ENCODE results near the gene SULF2.

Gene SULF2

DNA sequence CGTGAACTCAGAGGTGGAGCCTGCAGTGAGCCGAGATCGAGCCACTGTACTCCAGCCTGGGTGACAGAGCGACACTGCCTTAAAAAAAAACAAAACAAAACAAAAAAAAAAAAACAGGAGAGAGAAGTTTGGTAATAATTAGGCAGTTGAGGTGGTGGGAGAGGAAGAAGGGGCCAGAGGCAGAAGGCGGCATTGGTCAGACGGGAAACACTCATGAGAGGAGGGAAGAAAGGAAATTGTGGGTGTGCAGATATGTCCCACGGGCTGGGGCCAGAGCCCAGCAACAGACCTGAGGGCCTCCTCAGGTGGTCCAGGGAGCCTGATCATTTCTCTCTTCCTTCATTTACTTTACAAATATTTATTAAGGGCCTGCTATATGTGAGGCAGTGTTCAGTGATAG, 20.0 kb downstream of the SULF2 start:
- H3K36me3 Mint-ChIP-seq = no peaks in the 10 kb centered on the region

GRCh38 chr20:47764154-47764733, 21.0 kb downstream of the SULF2 start:
- peaks cover 13% of the 10 kb centered on the region for H3K27me3 Mint-ChIP-seq
- no peaks in the 10 kb centered on the region for H3K4me1 Mint-ChIP-seq (ENCODE audit: low read depth)
- no peak overlapping the region for H3K27ac Mint-ChIP-seq
- H3K9me3 Mint-ChIP-seq (ENCODE audit: low read depth) = no peaks in the 10 kb centered on the region
- H3K4me3 Mint-ChIP-seq = no peak overlapping the region
- H3K36me3 Mint-ChIP-seq = no peaks in the 10 kb centered on the region

More for the DNA sequence above, 20.0 kb downstream of the SULF2 start:
- H3K27me3 Mint-ChIP-seq = peaks cover 12% of the 10 kb centered on the region
- no peak overlapping the region for H3K4me3 Mint-ChIP-seq
- peak overlapping the region; percentile 29 for H3K27ac Mint-ChIP-seq
- H3K4me1 Mint-ChIP-seq (ENCODE audit: low read depth) = no peaks in the 10 kb centered on the region
- no peaks in the 10 kb centered on the region for H3K9me3 Mint-ChIP-seq (ENCODE audit: low read depth)

DNA sequence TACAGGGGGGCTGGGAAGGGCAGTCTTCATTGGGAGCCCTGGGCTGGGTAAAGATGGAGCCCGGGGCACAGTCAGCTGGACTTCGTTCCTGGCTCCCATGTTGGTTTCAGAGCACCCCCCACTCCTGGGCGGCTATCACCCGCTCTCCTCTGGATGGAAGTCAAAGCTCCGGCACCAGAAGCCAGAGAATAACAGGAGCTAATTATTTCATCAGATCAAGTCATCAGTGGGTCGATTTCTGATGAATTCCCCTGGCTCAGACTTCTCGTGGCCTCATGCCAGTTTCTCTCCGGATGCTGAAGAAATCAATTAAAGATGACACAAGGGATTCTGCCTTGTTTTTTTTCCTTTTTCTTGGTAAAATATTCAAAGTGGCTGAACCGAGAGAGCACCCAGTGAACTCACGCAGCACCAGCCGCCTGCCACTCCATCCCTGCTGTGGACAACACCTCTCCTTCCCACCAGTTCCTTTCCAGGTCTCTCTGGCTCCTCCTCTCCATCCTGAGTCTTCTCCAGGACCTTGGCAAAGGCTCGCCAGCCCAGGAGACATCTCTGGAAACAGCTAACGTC, 22.5 kb downstream of the SULF2 start:
- no peaks in the 10 kb centered on the region for H3K36me3 Mint-ChIP-seq
- H3K27me3 Mint-ChIP-seq = peaks cover 13% of the 10 kb centered on the region
- no peak overlapping the region for H3K27ac Mint-ChIP-seq
- H3K9me3 Mint-ChIP-seq (ENCODE audit: low read depth) = no peaks in the 10 kb centered on the region
- H3K4me1 Mint-ChIP-seq (ENCODE audit: low read depth) = no peaks in the 10 kb centered on the region
- no peak overlapping the region for H3K4me3 Mint-ChIP-seq

GRCh38 chr20:47761482-47762047, 23.7 kb downstream of the SULF2 start:
- no peak overlapping the region for H3K4me3 Mint-ChIP-seq
- peaks cover 13% of the 10 kb centered on the region for H3K27me3 Mint-ChIP-seq
- no peaks in the 10 kb centered on the region for H3K4me1 Mint-ChIP-seq (ENCODE audit: low read depth)
- H3K9me3 Mint-ChIP-seq (ENCODE audit: low read depth) = no peaks in the 10 kb centered on the region
- no peaks in the 10 kb centered on the region for H3K36me3 Mint-ChIP-seq
- H3K27ac Mint-ChIP-seq = no peak overlapping the region

GRCh38 chr20:47760686-47761481, 24.4 kb downstream of the SULF2 start:
- Mint-ChIP-seq H3K27ac (no peak overlapping the region), H3K4me1 (ENCODE audit: low read depth) (no peaks in the 10 kb centered on the region), H3K36me3 (no peaks in the 10 kb centered on the region), H3K27me3 (peaks cover 13% of the 10 kb centered on the region), H3K9me3 (ENCODE audit: low read depth) (no peaks in the 10 kb centered on the region), H3K4me3 (no peak overlapping the region)

GRCh38 chr20:47758517-47759450, 26.5 kb downstream of the SULF2 start:
- Mint-ChIP-seq H3K27ac (no peak overlapping the region), H3K36me3 (no peaks in the 10 kb centered on the region), H3K9me3 (ENCODE audit: low read depth) (no peaks in the 10 kb centered on the region), H3K4me3 (no peak overlapping the region), H3K27me3 (peaks cover 11% of the 10 kb centered on the region), H3K4me1 (ENCODE audit: low read depth) (no peaks in the 10 kb centered on the region)

DNA sequence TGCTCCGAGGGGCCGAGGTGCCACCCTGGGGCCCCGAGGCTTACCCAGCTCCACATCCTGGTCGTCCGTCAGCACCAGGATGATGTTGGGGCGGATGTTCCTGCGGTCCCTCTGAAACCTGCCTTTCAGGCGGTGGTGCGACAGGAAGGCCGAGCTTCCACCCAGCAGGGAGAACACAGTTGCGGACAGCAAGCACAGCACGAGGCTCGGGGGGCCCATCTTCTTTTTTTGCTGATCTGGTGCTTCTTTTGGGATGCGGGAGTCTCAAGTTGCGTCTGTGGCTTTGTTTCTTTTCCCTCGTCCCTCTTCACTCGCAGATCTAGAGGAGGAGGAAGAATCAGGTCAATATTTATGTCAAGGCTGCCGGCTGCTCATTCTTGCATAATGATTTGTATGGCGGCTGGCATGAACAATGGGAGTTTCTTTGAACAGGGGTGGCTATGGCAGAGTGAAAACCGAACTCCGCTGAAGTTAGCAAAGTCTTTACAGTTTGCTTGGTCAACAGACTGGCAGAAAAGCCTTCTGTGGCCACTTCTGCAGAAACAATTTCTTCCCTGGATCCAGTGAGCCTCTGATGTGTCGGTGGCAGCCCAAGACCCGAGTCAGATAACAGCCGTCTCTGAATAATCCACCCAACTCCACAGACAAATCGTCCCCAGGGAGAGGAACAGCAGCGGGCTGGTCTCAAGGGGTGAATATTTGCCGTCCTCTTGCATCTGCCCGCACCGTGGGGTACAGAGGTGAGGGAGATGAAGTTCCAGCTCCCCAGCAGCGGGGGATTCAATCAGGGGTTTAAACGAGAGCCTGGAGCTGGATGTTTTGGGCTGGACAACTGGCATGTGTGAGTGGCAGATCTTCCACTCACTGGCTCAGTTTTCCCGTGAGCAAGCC, 27.9 kb downstream of the SULF2 start:
- H3K4me3 Mint-ChIP-seq = no peak overlapping the region
- no peaks in the 10 kb centered on the region for H3K9me3 Mint-ChIP-seq (ENCODE audit: low read depth)
- peaks cover 6% of the 10 kb centered on the region for H3K27me3 Mint-ChIP-seq
- H3K27ac Mint-ChIP-seq = no peak overlapping the region
- H3K4me1 Mint-ChIP-seq (ENCODE audit: low read depth) = no peaks in the 10 kb centered on the region
- no peaks in the 10 kb centered on the region for H3K36me3 Mint-ChIP-seq

GRCh38 chr20:47754946-47755652, 30.2 kb downstream of the SULF2 start:
- Mint-ChIP-seq H3K27ac (no peak overlapping the region), H3K4me3 (no peak overlapping the region), H3K9me3 (ENCODE audit: low read depth) (no peaks in the 10 kb centered on the region), H3K36me3 (no peaks in the 10 kb centered on the region), H3K27me3 (peaks cover 2% of the 10 kb centered on the region), H3K4me1 (ENCODE audit: low read depth) (no peaks in the 10 kb centered on the region)

DNA sequence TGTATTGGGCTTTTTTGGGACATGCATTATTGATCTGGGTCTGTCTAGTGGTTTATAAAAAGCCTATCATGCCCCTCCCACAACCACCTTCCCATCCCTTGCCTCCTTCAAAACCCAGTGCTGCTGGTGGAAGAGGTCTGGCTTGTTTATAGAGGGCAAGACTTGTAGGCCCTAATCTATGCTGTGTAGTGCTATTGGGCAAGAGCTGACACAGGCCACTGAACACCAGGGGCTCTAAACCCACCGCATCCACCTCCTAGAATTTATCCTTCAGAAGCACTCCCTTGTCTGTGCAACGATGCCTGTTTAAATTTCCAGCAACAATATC, 30.9 kb downstream of the SULF2 start:
- peaks cover 2% of the 10 kb centered on the region for H3K27me3 Mint-ChIP-seq
- no peaks in the 10 kb centered on the region for H3K36me3 Mint-ChIP-seq
- H3K27ac Mint-ChIP-seq = no peak overlapping the region
- peaks cover 4% of the 10 kb centered on the region for H3K4me1 Mint-ChIP-seq (ENCODE audit: low read depth)
- H3K9me3 Mint-ChIP-seq (ENCODE audit: low read depth) = no peaks in the 10 kb centered on the region
- H3K4me3 Mint-ChIP-seq = no peak overlapping the region

DNA sequence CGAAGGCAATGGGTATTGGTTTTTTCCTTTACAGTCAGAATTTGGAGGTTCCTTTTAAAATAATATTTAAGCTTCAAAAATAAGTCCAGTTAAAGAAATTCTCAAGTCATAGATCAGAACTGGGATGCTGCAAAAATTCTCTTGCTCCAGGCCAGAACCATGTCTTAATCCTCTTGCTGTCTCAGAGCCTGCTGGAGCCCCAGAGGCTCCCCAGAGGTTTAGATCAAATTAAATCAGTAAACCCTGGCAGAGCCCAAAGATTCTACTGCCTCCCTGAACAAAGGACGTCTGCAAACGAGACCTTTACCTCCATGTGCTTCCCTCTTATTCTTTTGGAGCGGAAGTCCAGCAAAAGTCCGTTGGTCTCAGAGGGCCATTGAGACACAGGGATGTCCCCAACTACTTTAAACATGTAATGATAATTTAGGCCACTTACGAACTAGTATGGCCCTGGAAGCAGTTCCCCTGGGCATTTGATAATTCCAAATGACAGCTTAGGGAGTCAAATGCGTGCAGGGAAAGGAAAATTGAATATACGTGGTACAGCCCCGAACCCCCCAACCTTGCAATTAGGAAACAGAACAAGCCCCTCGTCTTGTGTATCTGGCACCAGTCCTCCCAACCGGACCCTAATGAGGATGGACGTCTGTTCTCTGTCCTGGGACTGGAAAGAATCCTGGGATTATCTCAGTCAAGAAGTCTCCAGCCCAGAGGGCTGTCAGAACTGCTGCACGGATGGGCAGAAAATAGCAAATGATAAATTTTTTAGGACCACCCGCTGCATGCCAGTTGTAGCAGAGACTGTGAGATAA, 31.5 kb downstream of the SULF2 start:
- Mint-ChIP-seq H3K9me3 (ENCODE audit: low read depth) (no peaks in the 10 kb centered on the region), H3K4me1 (ENCODE audit: low read depth) (peaks cover 9% of the 10 kb centered on the region), H3K27ac (no peak overlapping the region), H3K4me3 (no peak overlapping the region), H3K27me3 (peaks cover 2% of the 10 kb centered on the region), H3K36me3 (no peaks in the 10 kb centered on the region)

- Mint-ChIP-seq H3K4me1 (ENCODE audit: low read depth) (peaks cover 15% of the 10 kb centered on the region), H3K27ac (no peak overlapping the region), H3K27me3 (peaks cover 2% of the 10 kb centered on the region), H3K9me3 (ENCODE audit: low read depth) (no peaks in the 10 kb centered on the region), H3K36me3 (no peaks in the 10 kb centered on the region), H3K4me3 (no peak overlapping the region)
Observed at GRCh38 chr20:47751449-47751848, 33.8 kb downstream of the SULF2 start.

GRCh38 chr20:47749339-47749738, 35.9 kb downstream of the SULF2 start:
- no peaks in the 10 kb centered on the region for H3K9me3 Mint-ChIP-seq (ENCODE audit: low read depth)
- H3K27me3 Mint-ChIP-seq = peaks cover 2% of the 10 kb centered on the region
- H3K27ac Mint-ChIP-seq = no peak overlapping the region
- H3K4me3 Mint-ChIP-seq = no peak overlapping the region
- H3K4me1 Mint-ChIP-seq (ENCODE audit: low read depth) = peaks cover 15% of the 10 kb centered on the region
- no peaks in the 10 kb centered on the region for H3K36me3 Mint-ChIP-seq

GRCh38 chr20:47748823-47749222, 36.5 kb downstream of the SULF2 start:
- no peak overlapping the region for H3K27ac Mint-ChIP-seq
- no peaks in the 10 kb centered on the region for H3K36me3 Mint-ChIP-seq
- peaks cover 15% of the 10 kb centered on the region for H3K4me1 Mint-ChIP-seq (ENCODE audit: low read depth)
- no peak overlapping the region for H3K4me3 Mint-ChIP-seq
- H3K27me3 Mint-ChIP-seq = peaks cover 2% of the 10 kb centered on the region
- no peaks in the 10 kb centered on the region for H3K9me3 Mint-ChIP-seq (ENCODE audit: low read depth)

Measured in activated naive CD8-positive, alpha-beta T cell (primary cell).